Effector memory CD4-positive, alpha-beta T cell (primary cell): ENCODE results near the gene PDCD1.
"Not testable (repeated sequence)": the region's sequence is repeated elsewhere in the genome, so short reads cannot be mapped to it uniquely, and the experiment has no call there.

Experiments
- DNase-seq, 3 donors: peaks; one replicate each; pipeline ENCODE4 v3.0.0-alpha.2; 2020
- H3K27ac ChIP-seq: 2 replicates; pipeline ENCODE4 v1.7.0; 2013; ENCODE audit warnings: mild to moderate bottlenecking, low read length, moderate library complexity; ENCODE audit not compliant: insufficient read depth, poor library complexity, severe bottlenecking
- H3K27me3 ChIP-seq: replicated peaks from 2 replicates; pipeline ENCODE4 v1.7.0; 2013; ENCODE audit warnings: mild to moderate bottlenecking, low read length; ENCODE audit not compliant: insufficient read depth, control insufficient read depth, poor library complexity, severe bottlenecking
- H3K36me3 ChIP-seq: 2 replicates; pipeline ENCODE4 v1.7.0; 2013; ENCODE audit warnings: mild to moderate bottlenecking, low read length, moderate library complexity; ENCODE audit not compliant: control insufficient read depth, insufficient read depth
- H3K4me1 ChIP-seq: 2 replicates; pipeline ENCODE4 v1.7.0; 2013; ENCODE audit warnings: low read length, mild to moderate bottlenecking; ENCODE audit not compliant: control insufficient read depth, insufficient read depth, poor library complexity, severe bottlenecking
- H3K4me3 ChIP-seq: 2 replicates; pipeline ENCODE4 v1.7.0; 2013; ENCODE audit warnings: low read length, low read depth, mild to moderate bottlenecking; ENCODE audit not compliant: insufficient read depth, poor library complexity, severe bottlenecking
- H3K9me3 ChIP-seq: 2 replicates; pipeline ENCODE4 v1.7.0; 2013; ENCODE audit warnings: mild to moderate bottlenecking, low read length, moderate library complexity; ENCODE audit not compliant: control insufficient read depth

Gene PDCD1

DNA sequence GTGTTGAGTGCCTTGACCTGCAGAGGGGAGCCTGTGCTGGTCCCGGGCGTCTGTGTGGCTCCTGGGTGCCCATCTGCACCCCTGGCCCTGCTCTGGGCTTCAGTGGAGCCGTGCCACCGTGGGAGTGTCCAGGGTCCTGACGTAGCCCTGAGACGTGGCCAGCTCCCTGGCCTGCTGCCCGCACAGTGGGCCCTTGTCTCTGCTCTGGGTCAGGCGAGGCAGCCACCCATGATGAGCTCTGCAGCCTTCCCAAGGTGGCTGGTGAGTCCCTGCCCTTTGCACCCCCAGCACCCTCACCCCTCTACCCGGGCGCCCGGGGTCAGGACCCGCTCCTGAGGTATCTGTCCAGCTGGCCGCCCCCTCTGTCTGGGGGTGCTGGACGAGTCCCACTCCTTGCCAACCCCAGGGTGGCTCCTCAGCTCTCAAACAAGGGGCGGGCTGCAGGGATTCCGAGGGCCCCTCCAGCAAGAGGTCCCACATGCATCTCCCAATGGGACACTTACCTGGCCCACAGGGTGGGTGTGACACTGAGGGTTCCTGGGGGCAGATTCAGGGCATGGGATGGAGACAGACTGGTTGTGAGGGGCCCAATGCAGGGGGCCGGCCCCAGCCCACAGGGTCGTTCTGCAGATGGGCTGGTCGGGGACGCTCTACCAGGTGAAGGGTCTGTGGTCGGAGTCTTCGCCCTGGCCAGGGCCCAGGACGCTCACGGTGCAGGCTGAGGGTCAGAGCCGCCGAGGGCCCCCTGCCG is 47.3 kb downstream of the PDCD1 start:
- no peaks in the 10 kb centered on the region for H3K9me3 ChIP-seq
- no peaks in the 10 kb centered on the region for H3K36me3 ChIP-seq
- H3K27ac ChIP-seq, result no peak overlapping the region
- no peak overlapping the region for H3K4me3 ChIP-seq
- H3K4me1 ChIP-seq, result peaks cover 8% of the 10 kb centered on the region
- H3K27me3 ChIP-seq, result no peaks in the 10 kb centered on the region
- DNase-seq, result no peak

DNA sequence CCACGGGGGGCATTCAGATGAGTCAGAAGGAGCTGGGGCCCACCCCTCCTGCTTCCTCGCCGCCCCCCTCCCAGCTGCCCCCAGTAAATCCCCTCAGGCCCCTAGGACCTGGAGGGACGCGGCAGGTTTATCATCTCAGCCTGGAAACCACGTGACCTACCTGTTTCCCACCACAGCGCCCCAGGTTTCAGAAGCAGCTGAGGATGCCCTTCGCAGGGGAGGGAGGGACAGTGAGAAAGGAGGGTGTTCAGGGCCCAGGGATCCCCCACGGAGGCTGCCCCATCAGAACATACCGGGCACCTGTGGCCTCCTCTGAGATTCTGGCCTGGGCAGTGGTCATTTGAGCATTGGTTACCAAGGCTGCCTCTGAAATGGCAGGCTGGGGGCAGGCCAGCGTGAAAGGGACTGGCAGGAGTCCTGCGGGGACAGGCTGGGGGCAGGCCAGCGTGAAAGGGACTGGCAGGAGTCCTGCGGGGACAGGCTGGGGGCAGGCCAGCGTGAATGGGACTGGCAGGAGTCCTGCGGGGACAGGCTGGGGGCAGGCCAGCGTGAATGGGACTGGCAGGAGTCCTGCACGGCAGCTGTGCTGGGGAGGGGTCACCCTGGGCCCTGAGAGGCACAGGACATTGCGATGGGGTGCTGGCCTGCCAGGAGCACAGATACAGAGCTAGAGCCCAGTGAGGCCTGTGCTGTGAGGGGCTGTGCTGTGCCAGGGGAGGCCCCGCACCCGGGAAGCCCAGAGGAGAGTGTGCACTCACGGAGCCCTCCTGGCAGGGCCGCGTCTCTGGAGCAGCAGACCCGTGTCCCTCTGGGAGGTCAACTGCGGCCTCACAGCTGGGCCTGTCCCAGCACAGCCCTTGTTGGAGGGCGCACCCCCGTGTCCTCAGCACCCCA is 48.1 kb downstream of the PDCD1 start:
- H3K4me1 ChIP-seq, result peaks cover 8% of the 10 kb centered on the region
- no peaks in the 10 kb centered on the region for H3K9me3 ChIP-seq
- no peak overlapping the region for H3K27ac ChIP-seq
- no peaks in the 10 kb centered on the region for H3K27me3 ChIP-seq
- no peak overlapping the region for H3K4me3 ChIP-seq
- no peaks in the 10 kb centered on the region for H3K36me3 ChIP-seq
- no peak for DNase-seq

DNA sequence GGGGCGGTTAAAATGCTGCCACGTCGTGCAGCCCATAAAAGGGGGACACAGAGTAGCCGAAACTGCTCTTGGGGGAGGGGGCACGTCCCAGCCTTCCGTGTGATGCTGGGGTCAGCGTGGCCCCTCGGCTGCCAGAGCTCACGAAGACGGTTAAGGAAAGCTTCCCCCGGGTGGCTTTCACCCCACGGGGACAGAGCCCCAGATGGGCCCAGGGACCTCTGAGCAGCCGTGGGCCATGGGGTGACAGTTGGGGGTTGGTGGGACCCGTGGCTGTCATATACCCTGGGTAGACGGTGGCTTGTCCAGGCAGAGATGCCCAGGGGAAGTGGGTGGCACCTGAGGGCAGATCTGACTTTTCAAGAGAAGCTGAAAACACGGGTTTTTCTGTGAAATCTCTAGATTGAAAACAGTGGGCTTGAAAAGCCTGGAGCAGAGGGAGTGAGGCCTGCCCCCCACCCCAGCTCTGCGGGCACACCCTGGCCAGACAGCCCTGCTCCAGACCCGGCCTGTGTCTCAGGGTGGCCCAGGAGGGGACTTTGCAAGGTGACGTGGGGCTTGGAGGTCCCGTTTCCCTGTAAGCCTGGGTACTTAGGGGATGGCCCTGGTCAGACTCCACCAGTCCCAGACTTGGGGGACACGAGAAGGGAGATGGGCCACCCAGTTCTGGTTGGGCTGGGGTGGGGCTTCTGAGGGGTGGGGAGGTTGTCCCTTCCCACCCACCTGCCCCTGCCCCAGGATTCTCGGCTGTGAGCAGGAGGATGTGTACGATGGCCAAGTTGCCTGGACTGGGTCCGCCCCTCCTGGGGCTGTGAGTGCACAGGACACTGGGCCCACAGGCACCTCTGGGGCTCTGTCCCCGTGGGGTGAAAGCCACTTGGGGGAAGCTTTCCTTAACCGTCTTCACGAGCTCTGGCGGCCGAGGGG is 49.0 kb downstream of the PDCD1 start:
- Histone ChIP-seq H3K36me3 (no peaks in the 10 kb centered on the region), H3K27me3 (peaks cover under 1% of the 10 kb centered on the region), H3K4me3 (no peak overlapping the region), H3K9me3 (no peaks in the 10 kb centered on the region), H3K4me1 (peaks cover 13% of the 10 kb centered on the region), H3K27ac (no peak overlapping the region)
- DNase-seq, result no peak

DNA sequence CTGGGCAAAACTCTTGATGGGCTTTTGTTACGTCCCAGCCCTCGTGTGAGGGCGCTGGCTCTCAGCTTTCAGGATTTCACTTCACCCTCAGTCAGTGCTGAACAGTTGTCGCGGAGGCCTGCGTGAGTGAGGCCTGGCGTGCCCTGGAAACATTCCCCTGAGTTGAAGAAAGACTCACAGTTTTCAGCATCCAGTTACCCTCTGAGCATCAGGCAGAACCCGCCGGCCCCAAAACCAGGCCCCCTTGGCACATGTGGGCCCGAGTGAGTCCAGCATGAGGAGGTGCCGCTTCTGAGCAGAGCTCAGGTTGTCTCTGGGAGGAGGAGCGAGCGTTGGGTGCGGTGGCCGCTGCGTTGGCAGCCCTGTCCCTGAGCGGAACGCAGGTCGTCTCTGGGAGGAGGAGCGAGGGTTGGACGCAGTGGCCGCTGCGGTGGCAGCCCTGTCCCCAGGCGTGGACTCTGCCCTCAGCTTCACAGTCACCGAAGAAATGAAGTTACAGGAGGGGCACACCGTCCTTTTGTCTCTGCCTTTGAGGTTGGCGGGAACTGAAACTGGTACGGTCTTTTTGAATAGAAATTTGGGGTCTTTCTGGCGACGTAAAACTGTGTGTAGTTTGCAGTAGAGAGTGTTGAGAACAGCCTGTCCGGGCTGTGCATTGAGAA is 49.8 kb downstream of the PDCD1 start, which contains the start of gene NEU4:
Gene NEU4, plus strand, starts transcription at position 473 of the 662 bp plus-strand sequence. CDS start 5,292 bp downstream, outside the sequence.
- Histone ChIP-seq H3K4me3 (no peak within 1 kb of the TSS), H3K36me3 (no peaks in the 10 kb centered on the region), H3K9me3 (no peaks in the 10 kb centered on the region), H3K27ac (no peak within 1 kb of the TSS), H3K27me3 (peaks cover 5% of the 10 kb centered on the region), H3K4me1 (peaks cover 16% of the 10 kb centered on the region)
- no peak for DNase-seq

DNA sequence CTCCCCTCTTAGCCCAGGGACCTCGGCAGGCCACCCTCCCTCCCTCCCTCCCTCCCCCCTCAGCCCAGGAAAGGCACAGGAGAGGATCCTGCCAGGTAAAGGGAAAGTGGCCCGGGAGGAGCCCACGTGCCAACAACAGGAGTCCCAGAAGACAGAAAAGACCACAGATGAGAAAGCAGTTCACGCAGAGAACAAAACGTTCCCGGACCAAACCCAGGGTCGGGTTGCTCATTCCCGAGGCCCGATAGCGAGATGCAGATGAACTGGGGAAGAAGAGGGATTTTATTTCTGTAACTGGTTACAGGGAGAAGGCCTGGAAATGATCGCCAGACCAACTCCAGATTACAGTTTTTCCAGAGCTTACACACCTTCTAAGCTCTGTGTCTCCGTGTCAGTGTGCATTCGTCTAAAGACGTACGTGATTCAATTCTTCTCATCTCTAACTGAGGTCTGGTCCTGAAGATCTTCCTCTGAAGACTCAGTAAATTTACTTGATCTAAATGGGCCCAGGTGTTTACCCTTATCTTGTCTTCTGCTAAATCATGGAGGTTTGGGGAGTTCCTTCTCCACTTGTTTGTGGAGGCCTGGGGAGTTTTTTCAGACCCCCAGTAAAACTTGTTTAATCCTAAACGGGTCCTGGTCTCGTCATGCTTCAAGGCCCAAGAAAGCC is 50.5 kb downstream of the PDCD1 start:
- Histone ChIP-seq H3K4me1 (peaks cover 19% of the 10 kb centered on the region), H3K9me3 (no peaks in the 10 kb centered on the region), H3K27me3 (peaks cover 5% of the 10 kb centered on the region), H3K4me3 (no peak overlapping the region), H3K36me3 (no peaks in the 10 kb centered on the region), H3K27ac (no peak overlapping the region)
- DNase-seq, result no peak

DNA sequence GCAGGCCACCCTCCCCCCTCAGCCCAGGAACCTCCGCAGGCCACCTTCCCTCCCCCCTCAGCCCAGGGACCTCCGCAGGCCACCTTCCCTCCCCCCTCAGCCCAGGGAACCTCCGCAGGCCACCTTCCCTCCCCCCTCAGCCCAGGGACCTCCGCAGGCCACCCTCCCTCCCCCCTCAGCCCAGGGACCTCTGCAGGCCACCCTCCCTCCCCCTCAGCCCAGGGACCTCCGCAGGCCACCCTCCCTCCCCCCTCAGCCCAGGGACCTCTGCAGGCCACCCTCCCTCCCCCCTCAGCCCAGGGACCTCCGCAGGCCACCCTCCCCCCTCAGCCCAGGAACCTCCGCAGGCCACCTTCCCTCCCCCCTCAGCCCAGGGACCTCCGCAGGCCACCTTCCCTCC is 52.5 kb downstream of the PDCD1 start:
- not testable (repeated sequence) for H3K9me3 ChIP-seq, H3K27me3 ChIP-seq, H3K27ac ChIP-seq, H3K36me3 ChIP-seq, DNase-seq, H3K4me3 ChIP-seq
- H3K4me1 ChIP-seq, result peaks cover 23% of the 10 kb centered on the region

DNA sequence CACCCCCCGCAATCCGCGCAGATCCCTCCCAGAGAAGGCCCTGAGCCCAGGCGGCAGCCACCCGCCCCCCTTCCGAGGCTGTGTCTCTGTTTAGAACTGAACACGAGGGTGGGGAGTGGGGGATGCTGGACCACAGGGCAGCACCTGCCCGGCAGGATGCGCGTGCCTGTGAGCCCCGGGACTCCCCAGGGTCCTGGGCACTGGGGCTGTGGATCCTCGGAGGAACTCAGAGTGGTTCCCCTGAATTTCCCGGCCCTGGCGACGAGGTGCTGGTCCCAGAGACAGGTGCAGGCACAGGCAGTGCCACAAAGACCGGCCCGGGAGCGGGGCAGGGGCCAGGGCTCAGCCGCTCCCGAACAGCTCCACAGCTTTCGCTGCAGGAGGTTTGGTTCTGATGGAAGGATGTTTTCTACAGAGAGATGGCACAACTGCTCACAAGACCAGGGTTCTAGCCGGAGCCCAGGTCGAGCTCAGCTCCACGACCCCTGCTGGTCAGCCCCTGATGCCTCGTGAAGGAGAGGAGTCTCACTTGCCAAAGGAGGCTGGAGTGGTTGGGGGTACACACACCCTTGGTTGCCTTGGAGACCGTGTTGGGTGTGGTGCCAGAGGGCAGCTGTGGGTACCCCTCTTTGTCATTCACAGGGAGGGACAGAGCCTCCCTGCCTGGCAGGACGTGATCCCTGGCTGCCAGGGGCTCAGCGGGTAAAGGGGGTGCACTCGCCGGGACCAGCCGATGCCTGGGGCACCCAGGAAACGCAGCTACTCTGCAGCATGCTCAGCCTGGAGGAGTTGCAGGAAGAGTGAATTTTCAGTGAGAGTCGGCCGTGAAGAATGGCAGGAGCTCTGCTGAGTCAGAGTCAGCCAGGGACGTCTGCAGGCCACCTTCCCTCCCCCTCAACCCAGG is 54.1 kb downstream of the PDCD1 start:
- H3K4me3 ChIP-seq, result peak overlapping the region; percentile 57

GRCh38 chr2:241803387-241804325 is 55.0 kb downstream of the PDCD1 start:
- Histone ChIP-seq H3K9me3 (no peaks in the 10 kb centered on the region), H3K36me3 (no peaks in the 10 kb centered on the region), H3K27me3 (peaks cover 5% of the 10 kb centered on the region), H3K27ac (no peak overlapping the region), H3K4me3 (peak overlapping the region; percentile 57), H3K4me1 (peaks cover 23% of the 10 kb centered on the region)
- DNase-seq, result peak in 1 of 3 donors; percentile 20

More for the DNA sequence above, 54.1 kb downstream of the PDCD1 start:
- Histone ChIP-seq H3K36me3 (no peaks in the 10 kb centered on the region), H3K9me3 (no peaks in the 10 kb centered on the region), H3K4me1 (peaks cover 23% of the 10 kb centered on the region), H3K27me3 (peaks cover 5% of the 10 kb centered on the region), H3K27ac (no peak overlapping the region)
- DNase-seq, result no peak
